SJCRH30 (cell line): ENCODE results near the gene ADAM33. TPM values are rescaled to one million over a fixed set of nuclear protein-coding genes. Genes with fewer than 3 reads are reported as not detected.

ENCODE experiments used
- DNase-seq, 2 experiments: peaks; one replicate each; pipeline ENCODE4 v3.0.0-alpha.2; 2015 to 2020
- H3K27ac ChIP-seq: fragments of 250-450 bp; sonication (Bioruptor Pico); 2 replicates; pipeline ENCODE4 v1.5.1; 2020; ENCODE audit warnings: mild to moderate bottlenecking, moderate library complexity
- H3K27me3 ChIP-seq: fragments of 250-450 bp; sonication (Bioruptor Pico); 2 replicates; pipeline ENCODE4 v1.5.1; 2020; ENCODE audit warnings: mild to moderate bottlenecking, moderate library complexity
- H3K36me3 ChIP-seq: fragments of 250-450 bp; sonication (Bioruptor Pico); 2 replicates; pipeline ENCODE4 v1.5.1; 2020; ENCODE audit warnings: mild to moderate bottlenecking, moderate library complexity
- H3K4me1 ChIP-seq: fragments of 250-450 bp; sonication (Bioruptor Pico); 2 replicates; pipeline ENCODE4 v1.5.1; 2020; ENCODE audit warnings: mild to moderate bottlenecking, moderate library complexity
- H3K4me3 ChIP-seq: fragments of 250-450 bp; sonication (Bioruptor Pico); 2 replicates; pipeline ENCODE4 v1.5.1; 2020; ENCODE audit warnings: mild to moderate bottlenecking, moderate library complexity
- H3K9me3 ChIP-seq: fragments of 250-450 bp; sonication (Bioruptor Pico); replicated peaks from 2 replicates; pipeline ENCODE4 v1.5.1; 2020; ENCODE audit warnings: mild to moderate bottlenecking, moderate library complexity
- total RNA-seq: library from RNA; depleted of rRNA; stranded (reverse); fragments of >200 nt; shearing (Covaris generic); gene quantifications from 2 replicates; pipeline ENCODE4 v1.2.3, GENCODE V29; 2014

Gene ADAM33
- total RNA-seq, 1 experiment from 2014 or later = not detected

GRCh38 chr20:3672547-3673171, 9.2 kb downstream of the ADAM33 start:
- DNase-seq = no peak
- no peak overlapping the region for H3K4me3 ChIP-seq
- no peaks in the 10 kb centered on the region for H3K9me3 ChIP-seq
- no peaks in the 10 kb centered on the region; the same call in 1 of the 2 replicates for H3K4me1 ChIP-seq
- H3K27ac ChIP-seq = no peak overlapping the region
- no peaks in the 10 kb centered on the region for H3K27me3 ChIP-seq
- no peaks in the 10 kb centered on the region for H3K36me3 ChIP-seq

- Histone ChIP-seq H3K4me3 (no peak overlapping the region), H3K4me1 (no peaks in the 10 kb centered on the region), H3K9me3 (no peaks in the 10 kb centered on the region), H3K36me3 (no peaks in the 10 kb centered on the region), H3K27me3 (no peaks in the 10 kb centered on the region), H3K27ac (no peak overlapping the region)
- no peak for DNase-seq
Observed at GRCh38 chr20:3671986-3672546, 9.7 kb downstream of the ADAM33 start.

GRCh38 chr20:3670945-3671344, 10.9 kb downstream of the ADAM33 start:
- H3K4me1 ChIP-seq = no peaks in the 10 kb centered on the region
- DNase-seq = no peak
- no peaks in the 10 kb centered on the region for H3K27me3 ChIP-seq
- no peak overlapping the region for H3K27ac ChIP-seq
- no peaks in the 10 kb centered on the region for H3K9me3 ChIP-seq
- H3K36me3 ChIP-seq = no peaks in the 10 kb centered on the region
- H3K4me3 ChIP-seq = no peak overlapping the region

- H3K36me3 ChIP-seq = no peaks in the 10 kb centered on the region
- no peak overlapping the region for H3K27ac ChIP-seq
- H3K27me3 ChIP-seq = no peaks in the 10 kb centered on the region
- no peak overlapping the region for H3K4me3 ChIP-seq
- no peaks in the 10 kb centered on the region for H3K9me3 ChIP-seq
- no peaks in the 10 kb centered on the region for H3K4me1 ChIP-seq
- DNase-seq = peak; percentile 34 to 53
Observed at GRCh38 chr20:3670511-3670910, 11.3 kb downstream of the ADAM33 start.

- Histone ChIP-seq H3K36me3 (no peaks in the 10 kb centered on the region), H3K4me3 (no peak overlapping the region), H3K9me3 (no peaks in the 10 kb centered on the region), H3K27me3 (no peaks in the 10 kb centered on the region), H3K27ac (no peak overlapping the region), H3K4me1 (no peaks in the 10 kb centered on the region)
- DNase-seq = no peak
Observed at GRCh38 chr20:3669710-3670367, 12.0 kb downstream of the ADAM33 start.

GRCh38 chr20:3667434-3668037, 14.3 kb downstream of the ADAM33 start:
- Histone ChIP-seq H3K4me1 (no peaks in the 10 kb centered on the region), H3K36me3 (no peaks in the 10 kb centered on the region), H3K4me3 (no peak overlapping the region), H3K27ac (no peak overlapping the region), H3K27me3 (no peaks in the 10 kb centered on the region), H3K9me3 (no peaks in the 10 kb centered on the region)
- no peak for DNase-seq

- no peak for DNase-seq
- H3K9me3 ChIP-seq = no peaks in the 10 kb centered on the region
- H3K4me3 ChIP-seq = no peak overlapping the region
- H3K36me3 ChIP-seq = no peaks in the 10 kb centered on the region
- H3K27ac ChIP-seq = no peak overlapping the region
- no peaks in the 10 kb centered on the region for H3K27me3 ChIP-seq
- no peaks in the 10 kb centered on the region for H3K4me1 ChIP-seq
Observed at GRCh38 chr20:3663858-3664257, 18.0 kb downstream of the ADAM33 start.

- Histone ChIP-seq H3K9me3 (no peaks in the 10 kb centered on the region), H3K4me1 (no peaks in the 10 kb centered on the region), H3K27ac (no peak within 1 kb of the TSS), H3K27me3 (no peaks in the 10 kb centered on the region), H3K36me3 (no peaks in the 10 kb centered on the region), H3K4me3 (no peak within 1 kb of the TSS)
- no peak for DNase-seq
Observed at GRCh38 chr20:3663031-3663701, 18.6 kb downstream of the ADAM33 start, which contains the start of gene GFRA4. GFRA4 (minus strand) TSS chr20:3663399; CDS start chr20:3663399, 0 bp downstream.

- H3K9me3 ChIP-seq = no peaks in the 10 kb centered on the region
- H3K27ac ChIP-seq = no peak overlapping the region
- no peaks in the 10 kb centered on the region for H3K4me1 ChIP-seq
- no peak overlapping the region for H3K4me3 ChIP-seq
- no peak for DNase-seq
- H3K36me3 ChIP-seq = no peaks in the 10 kb centered on the region
- H3K27me3 ChIP-seq = no peaks in the 10 kb centered on the region
Observed at GRCh38 chr20:3661814-3662665, 19.8 kb downstream of the ADAM33 start.

GRCh38 chr20:3661060-3661813, 20.6 kb downstream of the ADAM33 start:
- Histone ChIP-seq H3K27me3 (no peaks in the 10 kb centered on the region), H3K4me3 (no peak overlapping the region), H3K36me3 (no peaks in the 10 kb centered on the region), H3K9me3 (no peaks in the 10 kb centered on the region), H3K27ac (no peak overlapping the region), H3K4me1 (no peaks in the 10 kb centered on the region)
- DNase-seq = no peak

- H3K27ac ChIP-seq = no peak overlapping the region
- no peaks in the 10 kb centered on the region for H3K36me3 ChIP-seq
- no peak overlapping the region for H3K4me3 ChIP-seq
- no peaks in the 10 kb centered on the region for H3K9me3 ChIP-seq
- no peaks in the 10 kb centered on the region for H3K4me1 ChIP-seq
- no peak for DNase-seq
- no peaks in the 10 kb centered on the region for H3K27me3 ChIP-seq
Observed at GRCh38 chr20:3660262-3661059, 21.3 kb downstream of the ADAM33 start.

- no peak overlapping the region for H3K27ac ChIP-seq
- H3K4me3 ChIP-seq = no peak overlapping the region
- H3K36me3 ChIP-seq = no peaks in the 10 kb centered on the region
- no peaks in the 10 kb centered on the region for H3K9me3 ChIP-seq
- no peaks in the 10 kb centered on the region for H3K4me1 ChIP-seq
- DNase-seq = no peak
- no peaks in the 10 kb centered on the region for H3K27me3 ChIP-seq
Observed at GRCh38 chr20:3659492-3660261, 22.1 kb downstream of the ADAM33 start.
